ENCODE measurements around the gene BMP2K. TPM values are rescaled to one million over a fixed set of nuclear protein-coding genes. Genes with fewer than 3 reads are reported as not detected.

BMP2K gene
- total and polyA plus RNA-seq, 2 experiments from 2014 or later, result 8.2 to 32.5 TPM

DNA sequence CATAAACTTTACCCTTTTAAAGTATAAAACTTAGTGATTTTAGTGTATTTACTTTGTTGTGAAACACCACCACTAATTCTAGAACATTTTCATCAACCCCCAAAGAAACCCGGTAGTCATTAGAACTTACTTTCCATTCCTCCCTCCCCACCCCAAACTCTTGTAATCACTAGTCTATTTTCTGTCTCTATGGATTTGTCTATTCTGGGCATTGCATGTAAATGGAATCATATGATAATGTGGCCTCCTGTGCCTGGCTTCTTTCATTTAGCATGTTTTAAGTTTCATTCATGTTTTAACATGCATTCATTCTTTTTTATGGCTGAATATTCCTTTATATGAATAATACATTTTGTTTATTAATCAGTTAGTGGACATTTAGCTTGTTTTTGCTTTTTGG, 27.8 kb downstream of the BMP2K start:
- Mint-ChIP-seq H3K27me3 (ENCODE audit: insufficient read depth, low read depth, poor library complexity) (no peaks in the 10 kb centered on the region), H3K4me3 (no peak overlapping the region), H3K27ac (no peak overlapping the region), H3K4me1 (peaks cover 5% of the 10 kb centered on the region; the same call in 2 of the 3 replicates), H3K9me3 (peaks cover 8% of the 10 kb centered on the region), H3K36me3 (ENCODE audit: low read depth) (peaks cover 10% of the 10 kb centered on the region; the same call in 2 of the 3 replicates)
- Histone ChIP-seq H3F3A (replicated peaks; ENCODE audit: low read depth) (no peaks in the 10 kb centered on the region), H3K4me1 (ENCODE audit: insufficient read depth) (no peaks in the 10 kb centered on the region; the same call in 1 of the 2 replicates), H3K27ac (ENCODE audit: low read depth) (no peak overlapping the region), H3K36me3 (ENCODE audit: insufficient read depth) (no peaks in the 10 kb centered on the region), H3K79me2 (replicated peaks; ENCODE audit: insufficient read depth) (peaks cover 96% of the 10 kb centered on the region), H2AFZ (no peak overlapping the region), H3K9me2 (ENCODE audit: insufficient read depth) (no peaks in the 10 kb centered on the region), H3K4me3 (no peak overlapping the region), H3K4me2 (no peak overlapping the region), H3K27me3 (ENCODE audit: insufficient read depth) (no peaks in the 10 kb centered on the region), H4K20me1 (replicated peaks; ENCODE audit: insufficient read depth) (peaks cover 4% of the 10 kb centered on the region; the same call in 1 of the 2 replicates)
- TF ChIP-seq STAT1 (IDR thresholded peaks at IDR 0.05; ENCODE audit: unreplicated experiment) (no peak), NANOG (IDR thresholded peaks at IDR 0.05; ENCODE audit: borderline replicate concordance) (no peak), ZNF114 (CRISPR knock-in tag; IDR thresholded peaks at IDR 0.05) (no peak), EZH2phosphoT487 (IDR thresholded peaks at IDR 0.05; ENCODE audit: unreplicated experiment) (no peak), ZNF462 (CRISPR knock-in tag; IDR thresholded peaks at IDR 0.05) (no peak), POLR2AphosphoS5 (IDR thresholded peaks at IDR 0.05; ENCODE audit: low read depth) (no peak), ZNF331 (CRISPR knock-in tag; IDR thresholded peaks at IDR 0.05; ENCODE audit: low read depth) (no peak), JUNB (IDR thresholded peaks at IDR 0.05; ENCODE audit: unreplicated experiment) (no peak), EZH2 (IDR thresholded peaks at IDR 0.05; ENCODE audit: low read depth, unreplicated experiment) (no peak), CREB1 (CRISPR knock-in tag; IDR thresholded peaks at IDR 0.05; ENCODE audit: low read depth) (no peak), REST (IDR thresholded peaks at IDR 0.05; ENCODE audit: unreplicated experiment) (no peak), CTCF (conservative IDR thresholded peaks at IDR 0.05; ENCODE audit: low read depth in 2 of 2) (no peak)
- TF ChIP-seq, protein P1, sequence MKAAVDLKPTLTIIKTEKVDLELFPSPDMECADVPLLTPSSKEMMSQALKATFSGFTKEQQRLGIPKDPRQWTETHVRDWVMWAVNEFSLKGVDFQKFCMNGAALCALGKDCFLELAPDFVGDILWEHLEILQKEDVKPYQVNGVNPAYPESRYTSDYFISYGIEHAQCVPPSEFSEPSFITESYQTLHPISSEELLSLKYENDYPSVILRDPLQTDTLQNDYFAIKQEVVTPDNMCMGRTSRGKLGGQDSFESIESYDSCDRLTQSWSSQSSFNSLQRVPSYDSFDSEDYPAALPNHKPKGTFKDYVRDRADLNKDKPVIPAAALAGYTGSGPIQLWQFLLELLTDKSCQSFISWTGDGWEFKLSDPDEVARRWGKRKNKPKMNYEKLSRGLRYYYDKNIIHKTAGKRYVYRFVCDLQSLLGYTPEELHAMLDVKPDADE (IDR thresholded peaks at IDR 0.05), result no peak
- no peak for ATAC-seq
- no peak for DNase-seq (ENCODE audit: low spot score)

Data from GM23338 (cell line).